GM12864 (cell line): ENCODE results near the gene CYP1A1.

ENCODE experiments used
- DNase-seq: peaks from one replicate; pipeline ENCODE4 v3.0.0-alpha.2; 2011; ENCODE audit warnings: low read depth
- H3K4me3 ChIP-seq: 2 replicates; pipeline ENCODE4 v1.5.1; 2011; ENCODE audit warnings: mild to moderate bottlenecking, low read depth, low read length, control low read depth
- TF ChIP-seq, protein P1 (sequence below): IDR thresholded peaks from 2 replicates; pipeline ENCODE4 v1.5.1; 2011; ENCODE audit warnings: low read depth, mild to moderate bottlenecking, moderate library complexity, low read length, control low read depth, inconsistent platforms; ENCODE audit errors: missing control alignments

The CYP1A1 gene, protein sequence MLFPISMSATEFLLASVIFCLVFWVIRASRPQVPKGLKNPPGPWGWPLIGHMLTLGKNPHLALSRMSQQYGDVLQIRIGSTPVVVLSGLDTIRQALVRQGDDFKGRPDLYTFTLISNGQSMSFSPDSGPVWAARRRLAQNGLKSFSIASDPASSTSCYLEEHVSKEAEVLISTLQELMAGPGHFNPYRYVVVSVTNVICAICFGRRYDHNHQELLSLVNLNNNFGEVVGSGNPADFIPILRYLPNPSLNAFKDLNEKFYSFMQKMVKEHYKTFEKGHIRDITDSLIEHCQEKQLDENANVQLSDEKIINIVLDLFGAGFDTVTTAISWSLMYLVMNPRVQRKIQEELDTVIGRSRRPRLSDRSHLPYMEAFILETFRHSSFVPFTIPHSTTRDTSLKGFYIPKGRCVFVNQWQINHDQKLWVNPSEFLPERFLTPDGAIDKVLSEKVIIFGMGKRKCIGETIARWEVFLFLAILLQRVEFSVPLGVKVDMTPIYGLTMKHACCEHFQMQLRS

GRCh38 chr15:74725225-74725774 is at the start of gene CYP1A1:
CYP1A1 (minus strand) TSS chr15:74725528; CDS start chr15:74723097, 2,431 bp downstream.
- no peak for DNase-seq
- TF ChIP-seq, protein P1, sequence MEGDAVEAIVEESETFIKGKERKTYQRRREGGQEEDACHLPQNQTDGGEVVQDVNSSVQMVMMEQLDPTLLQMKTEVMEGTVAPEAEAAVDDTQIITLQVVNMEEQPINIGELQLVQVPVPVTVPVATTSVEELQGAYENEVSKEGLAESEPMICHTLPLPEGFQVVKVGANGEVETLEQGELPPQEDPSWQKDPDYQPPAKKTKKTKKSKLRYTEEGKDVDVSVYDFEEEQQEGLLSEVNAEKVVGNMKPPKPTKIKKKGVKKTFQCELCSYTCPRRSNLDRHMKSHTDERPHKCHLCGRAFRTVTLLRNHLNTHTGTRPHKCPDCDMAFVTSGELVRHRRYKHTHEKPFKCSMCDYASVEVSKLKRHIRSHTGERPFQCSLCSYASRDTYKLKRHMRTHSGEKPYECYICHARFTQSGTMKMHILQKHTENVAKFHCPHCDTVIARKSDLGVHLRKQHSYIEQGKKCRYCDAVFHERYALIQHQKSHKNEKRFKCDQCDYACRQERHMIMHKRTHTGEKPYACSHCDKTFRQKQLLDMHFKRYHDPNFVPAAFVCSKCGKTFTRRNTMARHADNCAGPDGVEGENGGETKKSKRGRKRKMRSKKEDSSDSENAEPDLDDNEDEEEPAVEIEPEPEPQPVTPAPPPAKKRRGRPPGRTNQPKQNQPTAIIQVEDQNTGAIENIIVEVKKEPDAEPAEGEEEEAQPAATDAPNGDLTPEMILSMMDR: no peak
- peak within 1 kb of the TSS; percentile 43 for H3K4me3 ChIP-seq

GRCh38 chr15:74773731-74774252 is 48.5 kb upstream of the CYP1A1 start:
- TF ChIP-seq, protein P1: no peak
- H3K4me3 ChIP-seq: no peak overlapping the region
- DNase-seq: no peak

GRCh38 chr15:74773329-74773728 is 48.0 kb upstream of the CYP1A1 start:
- DNase-seq: no peak
- TF ChIP-seq, protein P1: no peak
- no peak overlapping the region for H3K4me3 ChIP-seq

GRCh38 chr15:74770211-74770903 is 45.0 kb upstream of the CYP1A1 start:
- DNase-seq: no peak
- TF ChIP-seq, protein P1: no peak
- H3K4me3 ChIP-seq: no peak overlapping the region

DNA sequence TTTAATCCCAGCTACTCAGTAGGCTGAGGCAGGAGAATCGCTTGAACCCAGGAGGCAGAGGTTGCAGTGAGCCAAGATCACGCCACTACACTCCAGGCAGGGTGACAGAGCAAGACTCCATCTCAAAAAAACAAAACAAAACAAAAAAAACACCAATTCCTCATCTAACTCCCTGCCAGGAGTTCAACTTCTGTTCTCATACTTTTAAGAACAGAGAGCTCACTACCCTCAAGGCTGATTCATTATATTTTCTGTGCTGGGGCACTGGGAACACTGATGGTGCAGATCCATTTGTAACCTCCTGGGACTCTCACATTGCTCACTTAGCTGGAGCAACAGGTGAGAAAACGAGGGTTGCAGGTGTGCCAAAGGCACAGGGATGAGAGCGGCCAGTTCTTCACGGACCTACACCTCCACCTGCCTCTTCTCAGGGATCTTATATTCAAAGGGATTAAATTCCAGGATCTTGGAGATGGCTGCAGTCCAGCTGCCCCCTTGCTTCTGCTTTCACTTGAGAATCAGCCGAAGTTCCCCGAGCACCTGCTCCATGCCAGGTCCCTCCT is 44.2 kb upstream of the CYP1A1 start:
- TF ChIP-seq, protein P1: no peak
- no peak for DNase-seq
- H3K4me3 ChIP-seq: no peak overlapping the region

- no peak overlapping the region for H3K4me3 ChIP-seq
- TF ChIP-seq, protein P1: peak; percentile 80
- no peak for DNase-seq
These were observed 43.5 kb upstream of the CYP1A1 start for GRCh38 chr15:74768771-74769342.
